ENCODE data around the gene RRAS2. TPM values are rescaled to one million over a fixed set of nuclear protein-coding genes. Genes with fewer than 3 reads are reported as not detected.

The RRAS2 gene
- total RNA-seq, 1 donor: 28.7 TPM

DNA sequence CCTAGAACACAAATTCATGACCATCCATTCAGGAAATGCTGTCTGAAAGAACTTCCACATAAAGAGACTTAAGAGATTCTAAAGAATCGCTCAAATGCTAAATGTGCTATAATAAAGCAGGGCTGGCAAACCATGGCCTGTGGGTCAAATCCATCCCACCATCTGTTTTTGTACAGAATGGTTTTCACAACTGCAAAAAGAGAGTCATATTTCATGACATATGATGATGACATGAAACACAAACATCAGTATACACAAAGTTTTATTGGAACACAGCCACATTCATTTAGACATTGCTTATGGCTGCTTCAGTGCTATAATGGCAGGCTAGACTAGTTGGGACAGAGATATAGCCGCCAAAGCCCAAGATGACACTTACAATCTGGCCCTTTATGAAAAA is 85.1 kb downstream of the RRAS2 start:
- H3K9me3 ChIP-seq (ENCODE audit: low read depth, low read length): no peaks in the 10 kb centered on the region
- H3K4me1 ChIP-seq (ENCODE audit: insufficient read depth, low read length): peaks cover 27% of the 10 kb centered on the region
- H3K4me3 ChIP-seq (ENCODE audit: low read length): no peak overlapping the region
- H3K27me3 ChIP-seq (ENCODE audit: insufficient read depth, low read length): no peaks in the 10 kb centered on the region

DNA sequence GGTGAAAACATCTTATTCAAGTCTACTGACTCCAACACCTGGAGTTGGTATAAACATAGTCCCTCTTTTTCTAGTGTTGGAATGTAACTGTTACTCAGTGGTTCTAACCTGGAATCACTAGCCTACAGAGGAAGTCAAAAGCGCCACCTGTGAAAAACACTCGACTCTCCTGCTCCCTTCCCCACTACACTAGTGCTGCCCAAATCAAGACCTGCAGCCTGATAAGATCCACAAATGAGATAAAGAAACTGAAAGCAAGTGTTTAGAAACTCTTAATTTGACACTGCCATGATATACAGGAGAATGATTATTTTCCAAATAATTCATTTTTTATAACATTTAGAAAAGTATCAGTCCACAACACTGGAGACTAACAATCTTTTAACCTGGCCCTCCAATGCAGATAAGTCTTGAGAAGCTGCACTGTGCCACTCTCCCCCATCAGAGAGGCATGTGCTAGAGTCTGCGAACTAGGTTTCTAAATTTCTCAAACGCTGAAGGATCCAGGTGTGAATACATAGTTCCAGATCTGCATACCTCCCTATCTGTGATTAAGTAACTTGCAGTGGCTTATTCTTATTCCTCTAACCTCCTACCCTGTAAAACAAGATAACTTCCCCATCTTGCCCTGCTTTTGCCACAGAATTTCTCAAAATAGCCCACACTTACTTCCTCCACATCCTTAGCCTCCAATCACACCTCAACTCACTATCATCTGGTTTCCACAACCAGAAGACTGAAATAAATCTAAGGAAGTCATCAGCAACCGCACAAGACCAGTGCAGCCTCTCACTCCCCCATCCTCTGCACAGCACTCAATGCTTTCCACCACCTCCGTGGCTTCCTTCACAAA is 88.1 kb downstream of the RRAS2 start:
- H3K4me1 ChIP-seq (ENCODE audit: insufficient read depth, low read length): peaks cover 27% of the 10 kb centered on the region
- H3K9me3 ChIP-seq (ENCODE audit: low read depth, low read length): no peaks in the 10 kb centered on the region
- no peaks in the 10 kb centered on the region for H3K27me3 ChIP-seq (ENCODE audit: insufficient read depth, low read length)
- no peak overlapping the region for H3K4me3 ChIP-seq (ENCODE audit: low read length)

DNA sequence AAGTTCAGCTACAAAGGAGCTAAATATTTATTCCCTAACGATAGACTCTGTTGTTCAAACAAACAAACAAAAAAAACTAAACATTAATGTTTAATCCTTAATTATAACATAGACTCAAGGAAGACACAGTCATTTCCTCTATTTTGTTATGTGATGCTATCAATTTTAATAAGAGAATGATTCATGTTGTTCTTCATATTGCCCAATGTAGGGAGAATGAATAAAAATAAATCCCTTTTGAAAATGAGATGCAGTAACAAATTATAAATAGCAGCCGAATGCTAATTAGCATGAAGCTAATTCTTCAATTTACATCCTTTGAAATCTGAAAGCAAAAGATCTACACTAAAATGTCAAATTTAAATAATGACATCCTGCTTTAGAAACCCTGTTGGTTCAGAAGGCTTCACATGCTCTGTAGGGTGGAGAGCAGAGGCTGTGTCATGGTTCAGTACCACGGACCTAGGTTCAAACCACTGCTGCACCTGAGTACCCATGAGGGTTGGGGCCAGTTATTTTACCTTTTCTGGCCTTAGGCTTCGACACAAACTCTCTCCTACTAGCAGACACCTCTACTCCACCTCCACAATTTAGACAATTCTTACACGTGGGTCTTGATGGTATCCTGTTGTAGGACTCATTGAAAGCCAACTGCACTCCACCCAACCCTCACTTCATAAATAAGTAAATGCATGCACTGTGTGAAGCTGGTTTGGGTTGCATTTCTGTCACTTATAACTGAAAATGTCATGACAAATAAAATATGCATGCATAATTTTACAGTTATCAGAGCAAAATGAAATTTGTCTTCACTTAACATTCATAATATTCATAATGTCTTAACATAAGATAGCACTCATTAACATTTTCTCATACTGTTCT is 89.0 kb downstream of the RRAS2 start:
- Histone ChIP-seq H3K4me1 (ENCODE audit: insufficient read depth, low read length) (peaks cover 27% of the 10 kb centered on the region), H3K4me3 (ENCODE audit: low read length) (no peak overlapping the region), H3K9me3 (ENCODE audit: low read depth, low read length) (no peaks in the 10 kb centered on the region), H3K27me3 (ENCODE audit: insufficient read depth, low read length) (no peaks in the 10 kb centered on the region)

DNA sequence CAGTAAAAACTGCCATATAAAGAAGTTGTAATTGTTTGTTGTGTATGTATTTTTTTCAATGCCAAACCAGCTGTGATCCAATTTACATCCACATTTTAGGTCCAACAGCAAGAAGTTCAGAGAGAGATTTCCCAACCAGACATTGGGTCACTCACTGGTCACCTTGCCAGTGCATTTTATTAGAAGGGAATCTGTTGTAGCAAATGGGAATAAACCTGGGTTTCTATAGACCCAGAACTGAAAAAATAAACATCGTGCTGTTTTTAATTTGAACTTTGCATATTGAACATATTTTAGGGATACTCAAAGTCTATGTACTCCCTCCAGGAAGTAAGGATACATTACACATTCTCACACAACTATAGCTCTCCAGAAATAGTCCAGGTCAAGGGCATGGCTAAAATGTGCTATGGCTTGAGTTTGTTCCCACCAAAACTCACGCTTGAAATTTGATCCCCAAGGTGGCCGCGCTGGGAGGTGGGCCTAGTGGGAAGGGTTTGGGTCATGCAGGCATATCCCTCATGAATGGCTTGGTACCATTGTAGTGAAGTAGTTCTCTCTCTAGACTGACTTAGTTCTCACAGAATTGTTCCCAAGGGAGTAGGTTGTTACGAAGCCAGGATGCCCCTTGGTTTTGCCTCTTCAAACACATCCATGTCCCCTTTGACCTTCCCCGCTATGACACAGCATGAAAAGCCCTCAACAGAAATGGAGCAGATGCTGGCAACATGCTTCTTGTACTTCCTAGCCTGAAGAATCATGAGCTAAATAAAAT is 90.9 kb downstream of the RRAS2 start:
- Histone ChIP-seq H3K9me3 (ENCODE audit: low read depth, low read length) (no peaks in the 10 kb centered on the region), H3K4me3 (ENCODE audit: low read length) (no peak overlapping the region), H3K4me1 (ENCODE audit: insufficient read depth, low read length) (peaks cover 27% of the 10 kb centered on the region), H3K27me3 (ENCODE audit: insufficient read depth, low read length) (no peaks in the 10 kb centered on the region)

DNA sequence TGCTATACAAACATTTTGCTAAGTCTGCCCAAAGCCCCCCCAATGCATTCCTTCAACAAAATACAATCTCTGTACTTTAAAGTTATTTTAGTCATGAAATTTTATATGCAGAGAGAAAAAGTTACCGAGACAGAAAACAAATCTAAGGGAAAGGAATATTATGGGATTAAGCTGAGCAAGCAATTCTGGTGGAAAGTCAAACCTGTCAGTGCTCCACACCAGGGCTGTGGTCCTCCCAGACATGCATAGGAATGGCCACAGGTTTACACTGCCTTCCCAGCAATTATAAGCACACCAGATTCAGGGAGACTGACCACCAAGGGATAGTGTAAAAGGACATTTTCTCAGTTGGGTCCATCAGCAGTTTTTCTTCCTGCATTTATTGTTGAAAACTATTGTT is 92.4 kb downstream of the RRAS2 start:
- H3K4me3 ChIP-seq (ENCODE audit: low read length): no peak overlapping the region
- H3K4me1 ChIP-seq (ENCODE audit: insufficient read depth, low read length): peaks cover 20% of the 10 kb centered on the region
- H3K27me3 ChIP-seq (ENCODE audit: insufficient read depth, low read length): no peaks in the 10 kb centered on the region
- no peaks in the 10 kb centered on the region for H3K9me3 ChIP-seq (ENCODE audit: low read depth, low read length)

DNA sequence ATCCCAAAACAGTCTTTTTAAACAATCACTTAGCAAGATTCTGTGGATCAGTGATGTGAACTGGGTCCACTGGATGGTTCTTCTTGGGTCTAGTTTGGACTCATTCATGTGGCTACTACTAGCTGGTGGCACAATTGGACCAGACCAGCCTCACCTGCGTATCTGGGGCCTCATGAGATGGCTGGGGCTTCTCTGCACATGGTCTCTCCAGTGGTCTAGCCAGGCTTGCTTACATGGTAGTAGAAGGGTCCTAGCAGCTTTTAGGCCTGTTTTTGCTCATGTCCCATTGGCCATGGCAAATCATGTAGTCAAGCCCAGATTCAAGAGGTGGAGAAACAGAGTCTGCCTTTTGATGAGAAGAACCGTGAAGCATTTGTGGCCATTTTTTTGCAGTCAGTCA is 94.0 kb downstream of the RRAS2 start:
- no peak overlapping the region for H3K4me3 ChIP-seq (ENCODE audit: low read length)
- H3K4me1 ChIP-seq (ENCODE audit: insufficient read depth, low read length): peaks cover 5% of the 10 kb centered on the region
- H3K9me3 ChIP-seq (ENCODE audit: low read depth, low read length): no peaks in the 10 kb centered on the region
- H3K27me3 ChIP-seq (ENCODE audit: insufficient read depth, low read length): no peaks in the 10 kb centered on the region

DNA sequence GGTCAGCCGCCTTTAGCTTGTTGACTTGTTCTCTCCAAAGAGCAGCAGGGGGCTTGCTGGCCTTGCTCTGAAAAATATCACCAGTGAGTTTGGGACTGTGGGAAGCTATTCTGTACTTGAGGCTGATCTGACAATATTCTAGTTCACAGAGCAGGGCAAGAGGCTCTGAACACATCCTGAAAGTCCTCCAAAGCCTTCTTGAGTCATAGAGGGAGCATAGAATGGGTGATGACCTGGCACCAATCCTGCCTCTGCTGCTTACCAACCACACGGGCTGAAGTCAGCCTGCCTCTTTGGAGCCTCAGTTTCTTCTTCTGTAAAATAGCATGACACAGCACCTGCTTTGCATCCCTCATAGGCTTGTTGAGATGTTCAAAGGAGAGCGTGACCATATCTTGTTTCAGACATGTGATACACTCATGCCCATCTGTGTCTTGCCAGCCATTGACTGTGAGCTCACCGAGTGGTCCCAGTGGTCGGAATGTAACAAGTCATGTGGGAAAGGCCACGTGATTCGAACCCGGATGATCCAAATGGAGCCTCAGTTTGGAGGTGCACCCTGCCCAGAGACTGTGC is 96.6 kb downstream of the RRAS2 start:
- Histone ChIP-seq H3K9me3 (ENCODE audit: low read depth, low read length) (no peaks in the 10 kb centered on the region), H3K4me3 (ENCODE audit: low read length) (no peak overlapping the region), H3K4me1 (ENCODE audit: insufficient read depth, low read length) (no peaks in the 10 kb centered on the region)

DNA sequence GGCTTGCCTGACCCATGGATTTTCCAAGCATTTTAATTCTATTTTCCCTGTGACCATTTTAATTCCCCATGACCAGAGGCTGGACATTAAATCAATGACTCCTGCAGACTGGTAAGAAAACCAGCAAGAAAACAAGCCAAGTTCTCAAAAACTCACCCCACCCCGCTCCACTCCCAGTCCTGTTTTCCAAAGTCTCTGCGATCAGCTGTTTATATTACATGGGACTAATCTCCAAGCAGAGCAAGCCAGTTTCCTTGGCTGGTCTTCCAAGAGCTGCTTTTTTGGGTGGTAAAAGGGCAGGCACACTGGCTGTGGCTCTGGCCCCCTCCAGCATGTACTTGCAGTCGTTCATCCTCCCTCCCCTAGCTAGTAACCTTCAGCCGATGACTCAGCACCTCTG is 97.9 kb downstream of the RRAS2 start:
- H3K27me3 ChIP-seq (ENCODE audit: insufficient read depth, low read length): no peaks in the 10 kb centered on the region
- no peaks in the 10 kb centered on the region for H3K4me1 ChIP-seq (ENCODE audit: insufficient read depth, low read length)
- H3K4me3 ChIP-seq (ENCODE audit: low read length): no peak overlapping the region
- H3K9me3 ChIP-seq (ENCODE audit: low read depth, low read length): no peaks in the 10 kb centered on the region

More for the DNA sequence above, 96.6 kb downstream of the RRAS2 start:
- H3K27me3 ChIP-seq (ENCODE audit: insufficient read depth, low read length): no peaks in the 10 kb centered on the region

DNA sequence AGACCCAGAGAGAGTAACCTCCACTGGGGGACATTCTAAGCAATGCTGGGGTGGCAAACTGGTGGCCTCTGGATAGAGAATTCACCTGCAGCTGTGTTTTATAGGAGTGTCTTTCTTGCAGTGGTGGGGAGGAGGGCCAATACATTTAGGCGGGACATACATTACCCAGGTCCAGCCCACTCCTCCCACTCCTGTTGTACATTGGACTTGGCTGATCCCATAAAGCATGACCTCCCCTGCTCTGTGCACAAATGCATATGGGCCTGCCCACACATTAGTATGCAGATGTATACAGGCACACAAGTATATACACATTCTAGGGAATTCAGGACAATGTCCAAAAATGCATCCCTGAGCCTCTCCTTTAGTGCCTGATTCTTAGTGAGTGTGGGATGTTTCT is 99.1 kb downstream of the RRAS2 start:
- no peaks in the 10 kb centered on the region for H3K27me3 ChIP-seq (ENCODE audit: insufficient read depth, low read length)
- H3K9me3 ChIP-seq (ENCODE audit: low read depth, low read length): no peaks in the 10 kb centered on the region
- no peak overlapping the region for H3K4me3 ChIP-seq (ENCODE audit: low read length)
- H3K4me1 ChIP-seq (ENCODE audit: insufficient read depth, low read length): no peaks in the 10 kb centered on the region

DNA sequence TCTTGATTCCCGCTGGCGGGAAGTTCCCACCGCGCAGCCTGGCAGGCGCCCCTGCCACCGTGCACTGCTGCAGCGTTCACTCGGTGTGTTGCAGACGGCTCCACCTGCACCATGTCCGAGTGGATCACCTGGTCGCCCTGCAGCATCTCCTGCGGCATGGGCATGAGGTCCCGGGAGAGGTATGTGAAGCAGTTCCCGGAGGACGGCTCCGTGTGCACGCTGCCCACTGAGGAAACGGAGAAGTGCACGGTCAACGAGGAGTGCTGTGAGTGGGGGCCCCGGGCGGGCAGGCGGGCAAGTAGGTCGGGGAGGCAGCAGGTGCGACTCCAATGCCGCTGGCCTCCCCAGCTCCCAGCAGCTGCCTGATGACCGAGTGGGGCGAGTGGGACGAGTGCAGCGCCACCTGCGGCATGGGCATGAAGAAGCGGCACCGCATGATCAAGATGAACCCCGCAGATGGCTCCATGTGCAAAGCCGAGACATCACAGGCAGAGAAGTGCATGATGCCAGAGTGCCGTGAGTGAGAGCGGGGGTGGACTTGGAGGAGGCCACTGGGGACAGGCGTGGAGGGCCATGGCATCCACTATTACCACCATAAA is 99.7 kb downstream of the RRAS2 start:
- H3K27me3 ChIP-seq (ENCODE audit: insufficient read depth, low read length): no peaks in the 10 kb centered on the region
- H3K4me1 ChIP-seq (ENCODE audit: insufficient read depth, low read length): no peaks in the 10 kb centered on the region
- no peak overlapping the region for H3K4me3 ChIP-seq (ENCODE audit: low read length)
- no peaks in the 10 kb centered on the region for H3K9me3 ChIP-seq (ENCODE audit: low read depth, low read length)

DNA sequence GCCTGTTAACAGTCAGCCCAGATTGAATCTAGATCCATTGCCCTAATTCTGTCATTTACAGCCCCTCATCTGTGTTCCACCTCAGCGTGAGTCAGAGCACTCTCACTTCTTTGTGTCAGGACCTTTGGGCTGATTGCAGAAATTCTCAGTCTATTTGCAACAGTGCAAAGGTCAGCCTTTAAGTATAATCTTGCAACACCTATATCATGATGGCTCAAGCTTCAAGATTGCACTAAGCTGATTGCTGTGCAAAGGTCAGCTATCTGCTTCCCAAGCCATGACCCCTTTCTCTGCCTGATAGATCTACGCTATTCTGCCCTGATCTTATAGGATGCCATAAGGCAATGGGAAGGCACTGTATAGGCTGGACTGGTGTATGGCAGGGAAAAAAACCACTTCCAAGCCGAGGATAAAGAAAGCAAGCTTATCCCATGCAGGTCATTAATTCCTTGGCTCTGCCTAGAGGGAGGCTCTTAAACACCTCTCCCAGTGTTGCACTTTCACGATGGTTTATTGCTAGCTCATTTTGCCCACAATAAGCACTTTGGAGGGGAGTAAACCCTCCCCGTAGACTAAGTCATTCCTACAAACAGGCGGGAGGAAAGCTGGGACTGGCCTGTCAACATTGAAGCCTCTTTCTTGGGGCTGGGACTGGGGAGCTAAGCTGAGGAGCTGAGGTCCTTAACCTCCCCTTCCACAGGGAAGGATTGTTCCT is 100.6 kb downstream of the RRAS2 start:
- no peaks in the 10 kb centered on the region for H3K9me3 ChIP-seq (ENCODE audit: low read depth, low read length)
- no peaks in the 10 kb centered on the region for H3K27me3 ChIP-seq (ENCODE audit: insufficient read depth, low read length)
- H3K4me1 ChIP-seq (ENCODE audit: insufficient read depth, low read length): no peaks in the 10 kb centered on the region
- H3K4me3 ChIP-seq (ENCODE audit: low read length): no peak overlapping the region

DNA sequence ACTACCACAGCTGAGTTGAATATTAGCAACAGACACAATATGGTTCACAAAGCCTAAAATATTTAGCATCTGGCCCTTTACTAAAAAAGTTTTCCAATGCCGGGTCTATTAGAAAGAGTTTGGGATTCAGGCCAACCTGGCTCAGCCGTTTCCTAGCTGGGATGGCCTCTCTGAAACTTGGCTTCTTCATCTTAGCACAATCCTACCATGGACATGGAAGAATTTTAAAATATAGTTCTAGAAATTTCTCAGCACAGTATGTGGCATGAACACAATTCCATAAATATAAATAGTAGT is 103.8 kb downstream of the RRAS2 start:
- Histone ChIP-seq H3K27me3 (ENCODE audit: insufficient read depth, low read length) (no peaks in the 10 kb centered on the region), H3K4me3 (ENCODE audit: low read length) (no peak overlapping the region), H3K4me1 (ENCODE audit: insufficient read depth, low read length) (no peaks in the 10 kb centered on the region), H3K9me3 (ENCODE audit: low read depth, low read length) (no peaks in the 10 kb centered on the region)

DNA sequence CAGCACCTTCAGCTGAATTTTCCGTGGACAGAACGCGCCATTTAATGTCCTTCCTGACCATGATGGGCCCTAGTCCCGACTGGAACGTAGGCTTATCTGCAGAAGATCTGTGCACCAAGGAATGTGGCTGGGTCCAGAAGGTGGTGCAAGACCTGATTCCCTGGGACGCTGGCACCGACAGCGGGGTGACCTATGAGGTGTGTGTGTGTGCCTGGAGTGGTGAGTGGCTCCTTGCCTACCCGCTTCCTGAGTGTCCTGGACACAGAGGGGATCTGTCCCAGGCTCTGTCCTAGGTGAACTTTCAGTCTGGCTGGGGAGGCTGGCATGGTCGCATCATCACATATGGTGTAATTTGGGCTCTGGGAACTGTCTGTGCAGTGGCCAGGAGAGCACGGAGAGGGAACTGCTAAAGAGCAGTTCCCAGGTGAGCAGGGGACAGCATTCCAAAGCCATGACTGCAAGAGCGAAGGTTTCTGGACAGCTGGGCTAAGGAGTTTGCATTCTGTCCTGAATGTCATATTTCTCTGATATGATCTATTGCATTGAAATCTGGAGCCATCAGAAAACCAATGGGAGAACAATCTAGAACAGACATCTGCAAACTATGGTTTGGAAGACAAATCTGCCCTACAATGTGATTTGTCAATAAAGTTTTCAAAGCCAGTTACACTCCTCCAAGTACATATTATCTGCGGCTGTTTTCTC is 104.3 kb downstream of the RRAS2 start:
- Histone ChIP-seq H3K4me1 (ENCODE audit: insufficient read depth, low read length) (no peaks in the 10 kb centered on the region), H3K27me3 (ENCODE audit: insufficient read depth, low read length) (no peaks in the 10 kb centered on the region), H3K4me3 (ENCODE audit: low read length) (no peak overlapping the region), H3K9me3 (ENCODE audit: low read depth, low read length) (no peaks in the 10 kb centered on the region)

Measured in mononuclear cell (primary cell).